ENCODE measurements around the gene SMS.

The SMS gene

GRCh38 chrX:21963731-21964405, 23.4 kb downstream of the SMS start:
- no peak for DNase-seq (ENCODE audit: insufficient read length)
- TF ChIP-seq POLR2AphosphoS5 (IDR thresholded peaks at IDR 0.05; ENCODE audit: low read depth, low read length) (no peak), TAF1 (IDR thresholded peaks at IDR 0.05; ENCODE audit: borderline replicate concordance, low read depth, low read length) (no peak), POLR2A (IDR thresholded peaks at IDR 0.05; ENCODE audit: low read depth, low read length) (no peak)
- FAIRE-seq, result no peak

- FAIRE-seq (no peak), DNase-seq (ENCODE audit: insufficient read length) (no peak)
- TF ChIP-seq POLR2AphosphoS5 (IDR thresholded peaks at IDR 0.05; ENCODE audit: low read depth, low read length) (no peak), TAF1 (IDR thresholded peaks at IDR 0.05; ENCODE audit: borderline replicate concordance, low read depth, low read length) (no peak), POLR2A (IDR thresholded peaks at IDR 0.05; ENCODE audit: low read depth, low read length) (no peak)
These were observed 26.4 kb downstream of the SMS start for GRCh38 chrX:21966866-21967265.

- no peak for TF ChIP-seq POLR2AphosphoS5 (IDR thresholded peaks at IDR 0.05; ENCODE audit: low read depth, low read length)
- no peak for FAIRE-seq
- DNase-seq (ENCODE audit: insufficient read length), result no peak
These were observed 27.8 kb downstream of the SMS start for GRCh38 chrX:21968333-21968732.

- FAIRE-seq (no peak), DNase-seq (ENCODE audit: insufficient read length) (no peak)
- TF ChIP-seq POLR2AphosphoS5 (IDR thresholded peaks at IDR 0.05; ENCODE audit: low read depth, low read length) (no peak), TAF1 (IDR thresholded peaks at IDR 0.05; ENCODE audit: borderline replicate concordance, low read depth, low read length) (no peak), POLR2A (IDR thresholded peaks at IDR 0.05; ENCODE audit: low read depth, low read length) (no peak)
These were observed 29.8 kb downstream of the SMS start for GRCh38 chrX:21970326-21970725.

GRCh38 chrX:21972046-21972445, 31.5 kb downstream of the SMS start:
- DNase-seq (ENCODE audit: insufficient read length) (no peak), FAIRE-seq (no peak)
- no peak for TF ChIP-seq TAF1 (IDR thresholded peaks at IDR 0.05; ENCODE audit: borderline replicate concordance, low read depth, low read length)
- TF ChIP-seq POLR2A (IDR thresholded peaks at IDR 0.05; ENCODE audit: low read depth, low read length), result no peak
- TF ChIP-seq POLR2AphosphoS5 (IDR thresholded peaks at IDR 0.05; ENCODE audit: low read depth, low read length), result no peak

GRCh38 chrX:21972721-21973120, 32.2 kb downstream of the SMS start:
- FAIRE-seq (no peak), DNase-seq (ENCODE audit: insufficient read length) (no peak)
- no peak for TF ChIP-seq POLR2A (IDR thresholded peaks at IDR 0.05; ENCODE audit: low read depth, low read length)
- TF ChIP-seq POLR2AphosphoS5 (IDR thresholded peaks at IDR 0.05; ENCODE audit: low read depth, low read length), result no peak
- no peak for TF ChIP-seq TAF1 (IDR thresholded peaks at IDR 0.05; ENCODE audit: borderline replicate concordance, low read depth, low read length)

- DNase-seq (ENCODE audit: insufficient read length) (no peak), FAIRE-seq (no peak)
- no peak for TF ChIP-seq POLR2A (IDR thresholded peaks at IDR 0.05; ENCODE audit: low read depth, low read length)
- TF ChIP-seq POLR2AphosphoS5 (IDR thresholded peaks at IDR 0.05; ENCODE audit: low read depth, low read length), result no peak
- no peak for TF ChIP-seq TAF1 (IDR thresholded peaks at IDR 0.05; ENCODE audit: borderline replicate concordance, low read depth, low read length)
These were observed 33.0 kb downstream of the SMS start for GRCh38 chrX:21973321-21974010.

- TF ChIP-seq POLR2A (IDR thresholded peaks at IDR 0.05; ENCODE audit: low read depth, low read length) (no peak), POLR2AphosphoS5 (IDR thresholded peaks at IDR 0.05; ENCODE audit: low read depth, low read length) (no peak), TAF1 (IDR thresholded peaks at IDR 0.05; ENCODE audit: borderline replicate concordance, low read depth, low read length) (no peak)
- DNase-seq (ENCODE audit: insufficient read length) (no peak), FAIRE-seq (no peak)
These were observed 33.5 kb downstream of the SMS start for GRCh38 chrX:21974011-21974385.

- FAIRE-seq (no peak), DNase-seq (ENCODE audit: insufficient read length) (no peak)
- TF ChIP-seq POLR2A (IDR thresholded peaks at IDR 0.05; ENCODE audit: low read depth, low read length), result no peak
- no peak for TF ChIP-seq TAF1 (IDR thresholded peaks at IDR 0.05; ENCODE audit: borderline replicate concordance, low read depth, low read length)
- TF ChIP-seq POLR2AphosphoS5 (IDR thresholded peaks at IDR 0.05; ENCODE audit: low read depth, low read length), result no peak
These were observed 34.7 kb downstream of the SMS start for GRCh38 chrX:21975242-21975641.

- DNase-seq (ENCODE audit: insufficient read length), result no peak
- TF ChIP-seq POLR2A (IDR thresholded peaks at IDR 0.05; ENCODE audit: low read depth, low read length), result no peak
- no peak for TF ChIP-seq TAF1 (IDR thresholded peaks at IDR 0.05; ENCODE audit: borderline replicate concordance, low read depth, low read length)
- no peak for TF ChIP-seq POLR2AphosphoS5 (IDR thresholded peaks at IDR 0.05; ENCODE audit: low read depth, low read length)
- no peak for FAIRE-seq
These were observed 35.3 kb downstream of the SMS start for GRCh38 chrX:21975812-21976211.

GRCh38 chrX:21978346-21978745, 37.8 kb downstream of the SMS start:
- FAIRE-seq, result no peak
- no peak for DNase-seq (ENCODE audit: insufficient read length)
- no peak for TF ChIP-seq TAF1 (IDR thresholded peaks at IDR 0.05; ENCODE audit: borderline replicate concordance, low read depth, low read length)
- TF ChIP-seq POLR2AphosphoS5 (IDR thresholded peaks at IDR 0.05; ENCODE audit: low read depth, low read length), result no peak
- TF ChIP-seq POLR2A (IDR thresholded peaks at IDR 0.05; ENCODE audit: low read depth, low read length), result no peak

- DNase-seq (ENCODE audit: insufficient read length), result no peak
- no peak for FAIRE-seq
- TF ChIP-seq POLR2A (IDR thresholded peaks at IDR 0.05; ENCODE audit: low read depth, low read length), result no peak
- no peak for TF ChIP-seq TAF1 (IDR thresholded peaks at IDR 0.05; ENCODE audit: borderline replicate concordance, low read depth, low read length)
These were observed 41.8 kb downstream of the SMS start for GRCh38 chrX:21982311-21982710.

Measured in GM12892 (cell line).